Esophagus squamous epithelium (tissue), 4 donors: ENCODE measurements around the gene SCAPER.

ENCODE experiments used
- POLR2A ChIP-seq, 4 donors: fragments of 450-650 bp; IDR thresholded peaks; one replicate each; pipeline ENCODE4 v1.6.1; 2017; ENCODE audit warnings: antibody characterized with exemption in 4 of 4, mild to moderate bottlenecking in 4 of 4, moderate library complexity in 3 of 4
- TF ChIP-seq, protein P1 (sequence below), 6 experiments: fragments of 450-650 bp in 4 of 6; fragments of 200-600 bp in 2 of 6; sonication (generic) in 2 of 6; IDR thresholded peaks; one replicate each; pipeline ENCODE4 v1.5.1; 2016 to 2019; ENCODE audit warnings: antibody characterized with exemption in 6 of 6, mild to moderate bottlenecking in 4 of 6, moderate library complexity in 4 of 6

DNA sequence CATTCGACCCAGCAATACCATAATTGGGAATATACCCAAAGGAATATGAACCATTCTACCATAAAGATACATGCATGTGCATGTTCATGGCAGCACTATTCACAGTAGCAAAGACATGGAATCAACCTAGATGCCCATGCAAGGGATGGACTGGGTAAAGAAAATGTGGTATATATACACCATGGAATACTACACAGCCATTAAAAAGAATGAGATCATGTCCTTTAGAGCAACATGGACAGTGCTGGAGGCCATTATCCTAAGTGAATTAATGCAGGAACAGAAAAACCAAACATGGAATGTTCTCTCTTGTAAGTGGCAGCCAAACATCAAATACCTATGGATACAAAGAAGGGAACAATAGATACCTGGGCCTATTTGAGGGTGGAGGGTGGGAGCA is 601.2 kb downstream of the SCAPER start:
- TF ChIP-seq, protein P1, sequence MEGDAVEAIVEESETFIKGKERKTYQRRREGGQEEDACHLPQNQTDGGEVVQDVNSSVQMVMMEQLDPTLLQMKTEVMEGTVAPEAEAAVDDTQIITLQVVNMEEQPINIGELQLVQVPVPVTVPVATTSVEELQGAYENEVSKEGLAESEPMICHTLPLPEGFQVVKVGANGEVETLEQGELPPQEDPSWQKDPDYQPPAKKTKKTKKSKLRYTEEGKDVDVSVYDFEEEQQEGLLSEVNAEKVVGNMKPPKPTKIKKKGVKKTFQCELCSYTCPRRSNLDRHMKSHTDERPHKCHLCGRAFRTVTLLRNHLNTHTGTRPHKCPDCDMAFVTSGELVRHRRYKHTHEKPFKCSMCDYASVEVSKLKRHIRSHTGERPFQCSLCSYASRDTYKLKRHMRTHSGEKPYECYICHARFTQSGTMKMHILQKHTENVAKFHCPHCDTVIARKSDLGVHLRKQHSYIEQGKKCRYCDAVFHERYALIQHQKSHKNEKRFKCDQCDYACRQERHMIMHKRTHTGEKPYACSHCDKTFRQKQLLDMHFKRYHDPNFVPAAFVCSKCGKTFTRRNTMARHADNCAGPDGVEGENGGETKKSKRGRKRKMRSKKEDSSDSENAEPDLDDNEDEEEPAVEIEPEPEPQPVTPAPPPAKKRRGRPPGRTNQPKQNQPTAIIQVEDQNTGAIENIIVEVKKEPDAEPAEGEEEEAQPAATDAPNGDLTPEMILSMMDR (IDR thresholded peaks at IDR 0.05) = no peak
- TF ChIP-seq POLR2A (IDR thresholded peaks at IDR 0.05) = no peak
